ENCODE data around the gene NUAK2.

NUAK2 gene

GRCh38 chr1:205261946-205262691 lies 59.4 kb downstream of the NUAK2 start:
- Histone ChIP-seq H3K4me3 (ENCODE audit: low read length in 2 of 2) (no peak overlapping the region), H3K4me1 (ENCODE audit: control insufficient read depth, insufficient read depth, low read length) (peaks cover 3% of the 10 kb centered on the region), H3K9me3 (ENCODE audit: control insufficient read depth in 2 of 2, low read length in 2 of 2) (no peaks in the 10 kb centered on the region), H3K27me3 (ENCODE audit: control insufficient read depth in 1 of 2, insufficient read depth in 2 of 2, low read length in 2 of 2) (no peaks in the 10 kb centered on the region), H3K36me3 (ENCODE audit: control insufficient read depth in 2 of 2, insufficient read depth in 2 of 2, low read length in 2 of 2) (no peaks in the 10 kb centered on the region), H3K9ac (ENCODE audit: low read length in 2 of 2) (peak overlapping the region in 1 of 2 donors; percentile 29), H3K27ac (ENCODE audit: low read length) (no peak overlapping the region)

DNA sequence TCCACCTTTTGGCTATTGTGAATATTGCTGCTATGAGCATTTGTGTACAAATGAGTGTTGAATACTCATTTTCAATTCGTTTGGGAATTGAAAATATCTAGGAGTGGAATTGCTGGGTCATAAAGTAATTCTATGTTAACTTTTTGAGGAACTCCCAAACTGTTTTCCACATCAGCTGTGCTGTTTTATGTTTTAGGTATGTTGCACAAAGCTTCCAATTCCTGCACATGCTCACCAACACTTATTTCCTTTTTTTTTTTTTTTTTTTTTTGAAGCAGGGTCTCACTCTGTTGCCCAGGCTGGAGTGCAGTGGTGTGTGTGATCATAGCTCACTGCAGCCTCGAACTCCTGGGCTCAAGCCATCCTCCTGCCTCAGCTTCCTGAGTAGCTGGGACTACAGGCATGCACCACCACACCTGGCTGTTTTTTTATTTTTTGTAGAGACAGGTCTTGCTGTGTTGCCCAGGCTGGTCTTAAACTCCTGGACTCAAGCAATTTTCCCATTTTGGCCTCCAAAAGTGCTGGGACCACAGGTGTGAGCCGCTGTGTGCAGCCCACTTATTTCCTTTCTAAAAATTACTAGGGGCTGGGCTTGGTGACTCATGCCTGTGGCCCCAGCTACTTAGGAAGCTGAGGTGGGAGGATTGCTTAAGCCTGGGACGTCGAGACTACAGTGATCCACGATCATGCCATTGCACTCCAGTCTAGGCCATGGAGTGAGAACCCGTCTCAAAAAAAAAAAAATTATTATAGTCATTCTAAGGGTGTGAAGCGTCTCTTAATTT lies 60.4 kb downstream of the NUAK2 start:
- Histone ChIP-seq H3K9me3 (ENCODE audit: control insufficient read depth in 2 of 2, low read length in 2 of 2) (no peaks in the 10 kb centered on the region), H3K27me3 (ENCODE audit: control insufficient read depth in 1 of 2, insufficient read depth in 2 of 2, low read length in 2 of 2) (no peaks in the 10 kb centered on the region), H3K27ac (ENCODE audit: low read length) (no peak overlapping the region), H3K4me1 (ENCODE audit: control insufficient read depth, insufficient read depth, low read length) (peaks cover 6% of the 10 kb centered on the region), H3K4me3 (ENCODE audit: low read length in 2 of 2) (no peak overlapping the region), H3K9ac (ENCODE audit: low read length in 2 of 2) (no peak overlapping the region), H3K36me3 (ENCODE audit: control insufficient read depth in 2 of 2, insufficient read depth in 2 of 2, low read length in 2 of 2) (no peaks in the 10 kb centered on the region)

DNA sequence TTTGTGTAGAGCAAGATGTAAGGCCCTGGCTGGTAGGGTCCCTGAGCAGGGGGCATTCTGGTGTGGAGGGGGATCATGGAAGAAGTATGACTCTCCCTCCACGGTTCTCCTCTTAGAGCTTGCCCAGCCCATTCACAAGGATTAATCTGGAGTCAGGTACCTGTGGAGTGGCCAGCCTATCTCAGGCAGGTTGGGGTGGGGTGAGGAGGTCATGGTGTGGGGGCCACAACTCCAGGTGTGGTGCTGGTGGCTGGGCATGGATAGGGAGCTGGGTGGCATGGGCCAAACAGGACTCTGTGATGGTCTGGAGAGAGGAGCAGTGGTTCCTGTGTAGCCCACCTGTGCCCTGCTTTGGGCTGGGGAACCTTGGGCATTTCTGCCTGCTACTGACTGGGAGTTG lies 61.5 kb downstream of the NUAK2 start:
- H3K27ac ChIP-seq (ENCODE audit: low read length): no peak overlapping the region
- no peak overlapping the region for H3K9ac ChIP-seq (ENCODE audit: low read length in 2 of 2)
- H3K9me3 ChIP-seq (ENCODE audit: control insufficient read depth in 2 of 2, low read length in 2 of 2): no peaks in the 10 kb centered on the region
- H3K36me3 ChIP-seq (ENCODE audit: control insufficient read depth in 2 of 2, insufficient read depth in 2 of 2, low read length in 2 of 2): no peaks in the 10 kb centered on the region
- H3K27me3 ChIP-seq (ENCODE audit: control insufficient read depth in 1 of 2, insufficient read depth in 2 of 2, low read length in 2 of 2): no peaks in the 10 kb centered on the region
- no peak overlapping the region for H3K4me3 ChIP-seq (ENCODE audit: low read length in 2 of 2)
- peaks cover 10% of the 10 kb centered on the region for H3K4me1 ChIP-seq (ENCODE audit: control insufficient read depth, insufficient read depth, low read length)

- H3K36me3 ChIP-seq (ENCODE audit: control insufficient read depth in 2 of 2, insufficient read depth in 2 of 2, low read length in 2 of 2): no peaks in the 10 kb centered on the region
- no peaks in the 10 kb centered on the region for H3K27me3 ChIP-seq (ENCODE audit: control insufficient read depth in 1 of 2, insufficient read depth in 2 of 2, low read length in 2 of 2)
- H3K27ac ChIP-seq (ENCODE audit: low read length): no peak overlapping the region
- no peaks in the 10 kb centered on the region for H3K9me3 ChIP-seq (ENCODE audit: control insufficient read depth in 2 of 2, low read length in 2 of 2)
- no peak overlapping the region for H3K9ac ChIP-seq (ENCODE audit: low read length in 2 of 2)
- H3K4me3 ChIP-seq (ENCODE audit: low read length in 2 of 2): no peak overlapping the region
- H3K4me1 ChIP-seq (ENCODE audit: control insufficient read depth, insufficient read depth, low read length): peaks cover 10% of the 10 kb centered on the region
Measured at GRCh38 chr1:205259324-205259832, 62.2 kb downstream of the NUAK2 start.

DNA sequence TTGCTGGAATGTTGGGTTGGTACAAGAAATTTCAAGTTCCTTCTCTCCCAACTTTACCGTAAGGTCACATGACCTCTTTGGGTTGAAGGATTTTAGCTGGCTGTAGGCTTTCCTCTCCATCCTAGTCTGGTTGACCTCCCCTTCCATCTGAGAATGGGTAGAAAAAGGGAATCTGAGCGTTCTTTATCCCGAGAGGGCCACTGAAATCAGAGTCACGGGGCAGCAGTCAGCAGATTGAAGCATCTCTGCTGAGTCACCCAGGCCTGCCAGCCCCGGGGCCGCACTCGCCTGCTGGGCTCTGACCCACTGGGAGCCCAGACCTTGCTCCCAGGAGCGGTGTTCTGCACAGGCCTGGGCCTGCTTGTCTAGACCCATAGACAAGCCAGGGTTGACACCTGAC lies 62.8 kb downstream of the NUAK2 start:
- no peak overlapping the region for H3K4me3 ChIP-seq (ENCODE audit: low read length in 2 of 2)
- no peaks in the 10 kb centered on the region for H3K36me3 ChIP-seq (ENCODE audit: control insufficient read depth in 2 of 2, insufficient read depth in 2 of 2, low read length in 2 of 2)
- H3K27ac ChIP-seq (ENCODE audit: low read length): no peak overlapping the region
- no peaks in the 10 kb centered on the region for H3K9me3 ChIP-seq (ENCODE audit: control insufficient read depth in 2 of 2, low read length in 2 of 2)
- no peak overlapping the region for H3K9ac ChIP-seq (ENCODE audit: low read length in 2 of 2)
- H3K4me1 ChIP-seq (ENCODE audit: control insufficient read depth, insufficient read depth, low read length): peaks cover 10% of the 10 kb centered on the region
- no peaks in the 10 kb centered on the region for H3K27me3 ChIP-seq (ENCODE audit: control insufficient read depth in 1 of 2, insufficient read depth in 2 of 2, low read length in 2 of 2)

DNA sequence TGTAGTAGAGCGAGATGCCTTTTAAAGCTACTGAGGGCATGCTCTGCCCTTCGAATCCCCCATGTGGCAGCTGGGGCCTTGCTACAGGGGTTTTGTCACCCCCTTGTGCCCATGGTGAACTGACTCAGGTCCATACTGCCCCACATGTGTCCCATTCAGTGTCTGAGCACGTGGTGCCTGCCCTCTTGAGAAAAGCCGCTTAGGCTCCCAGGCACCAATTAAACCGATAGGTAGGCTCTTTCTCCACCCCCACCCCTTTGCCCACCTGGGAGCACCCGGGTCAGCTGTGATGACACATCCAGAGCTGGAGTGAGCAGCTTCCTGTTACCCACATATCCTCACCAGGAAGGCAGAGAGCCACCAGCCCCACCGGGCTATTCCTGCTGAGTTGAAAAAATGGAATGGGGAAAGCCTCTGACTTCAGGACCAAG lies 63.3 kb downstream of the NUAK2 start:
- H3K9ac ChIP-seq (ENCODE audit: low read length in 2 of 2): no peak overlapping the region
- H3K9me3 ChIP-seq (ENCODE audit: control insufficient read depth in 2 of 2, low read length in 2 of 2): no peaks in the 10 kb centered on the region
- no peak overlapping the region for H3K4me3 ChIP-seq (ENCODE audit: low read length in 2 of 2)
- H3K27ac ChIP-seq (ENCODE audit: low read length): no peak overlapping the region
- peaks cover 10% of the 10 kb centered on the region for H3K4me1 ChIP-seq (ENCODE audit: control insufficient read depth, insufficient read depth, low read length)
- H3K27me3 ChIP-seq (ENCODE audit: control insufficient read depth in 1 of 2, insufficient read depth in 2 of 2, low read length in 2 of 2): no peaks in the 10 kb centered on the region
- H3K36me3 ChIP-seq (ENCODE audit: control insufficient read depth in 2 of 2, insufficient read depth in 2 of 2, low read length in 2 of 2): no peaks in the 10 kb centered on the region

DNA sequence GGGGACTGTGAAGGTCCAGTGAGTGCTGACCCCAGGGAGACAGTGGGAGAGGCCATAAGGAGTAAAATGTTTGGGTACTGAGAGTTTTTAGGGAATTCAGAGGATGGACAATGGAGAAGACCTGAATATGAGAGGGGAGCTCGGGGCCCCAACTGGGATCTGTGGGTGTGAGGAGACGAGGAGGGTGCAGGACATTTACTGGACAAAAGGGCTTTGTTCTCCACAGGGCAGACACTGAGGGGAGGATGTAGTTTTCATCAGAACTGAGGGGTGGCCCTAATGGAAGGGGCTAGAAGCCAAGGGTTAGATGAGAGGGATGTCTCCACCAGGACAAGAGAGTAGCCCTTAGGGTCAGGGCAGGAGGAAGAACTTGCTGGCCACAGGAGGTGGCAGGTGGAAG lies 63.8 kb downstream of the NUAK2 start:
- H3K9ac ChIP-seq (ENCODE audit: low read length in 2 of 2): no peak overlapping the region
- H3K4me1 ChIP-seq (ENCODE audit: control insufficient read depth, insufficient read depth, low read length): peaks cover 10% of the 10 kb centered on the region

DNA sequence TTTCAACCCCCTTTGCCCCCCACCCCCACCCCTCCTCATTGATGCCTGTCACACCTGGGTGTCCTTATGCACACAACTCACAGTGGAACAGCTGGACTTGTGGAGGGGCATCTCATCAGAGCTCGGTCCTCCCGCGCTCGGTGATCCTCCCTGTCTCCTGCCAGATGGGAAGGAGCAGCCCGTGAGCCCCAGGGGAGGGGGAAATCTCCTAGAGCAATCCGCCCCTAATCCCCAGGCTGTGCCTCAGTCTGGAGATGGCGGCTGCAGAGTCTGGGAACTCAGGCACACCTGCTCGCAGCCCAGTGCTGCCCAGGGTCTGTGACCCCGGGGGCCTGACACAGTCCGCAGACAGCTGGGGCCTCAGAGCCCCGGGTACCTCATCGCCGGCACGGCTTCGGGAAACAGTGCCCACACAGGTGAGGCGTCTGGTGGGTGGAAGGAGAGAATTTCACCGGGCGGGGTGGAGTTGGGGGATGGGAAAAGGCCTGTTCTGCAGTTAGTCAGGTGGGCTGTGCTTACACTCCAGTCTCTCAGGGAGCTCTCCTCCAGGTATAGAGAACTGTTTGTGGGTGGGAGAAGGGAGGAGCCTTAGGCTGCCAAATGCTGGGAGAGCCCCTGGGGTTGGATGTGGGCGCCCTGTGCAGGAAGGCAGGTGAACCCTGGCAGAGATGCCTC lies 64.5 kb downstream of the NUAK2 start:
- Histone ChIP-seq H3K36me3 (ENCODE audit: control insufficient read depth in 2 of 2, insufficient read depth in 2 of 2, low read length in 2 of 2) (no peaks in the 10 kb centered on the region), H3K27me3 (ENCODE audit: control insufficient read depth in 1 of 2, insufficient read depth in 2 of 2, low read length in 2 of 2) (no peaks in the 10 kb centered on the region), H3K4me1 (ENCODE audit: control insufficient read depth, insufficient read depth, low read length) (peaks cover 13% of the 10 kb centered on the region), H3K27ac (ENCODE audit: low read length) (no peak overlapping the region), H3K4me3 (ENCODE audit: low read length in 2 of 2) (no peak overlapping the region), H3K9me3 (ENCODE audit: control insufficient read depth in 2 of 2, low read length in 2 of 2) (no peaks in the 10 kb centered on the region), H3K9ac (ENCODE audit: low read length in 2 of 2) (no peak overlapping the region)

More for the DNA sequence above, 63.8 kb downstream of the NUAK2 start:
- Histone ChIP-seq H3K4me3 (ENCODE audit: low read length in 2 of 2) (no peak overlapping the region), H3K9me3 (ENCODE audit: control insufficient read depth in 2 of 2, low read length in 2 of 2) (no peaks in the 10 kb centered on the region), H3K27ac (ENCODE audit: low read length) (no peak overlapping the region), H3K27me3 (ENCODE audit: control insufficient read depth in 1 of 2, insufficient read depth in 2 of 2, low read length in 2 of 2) (no peaks in the 10 kb centered on the region), H3K36me3 (ENCODE audit: control insufficient read depth in 2 of 2, insufficient read depth in 2 of 2, low read length in 2 of 2) (no peaks in the 10 kb centered on the region)

DNA sequence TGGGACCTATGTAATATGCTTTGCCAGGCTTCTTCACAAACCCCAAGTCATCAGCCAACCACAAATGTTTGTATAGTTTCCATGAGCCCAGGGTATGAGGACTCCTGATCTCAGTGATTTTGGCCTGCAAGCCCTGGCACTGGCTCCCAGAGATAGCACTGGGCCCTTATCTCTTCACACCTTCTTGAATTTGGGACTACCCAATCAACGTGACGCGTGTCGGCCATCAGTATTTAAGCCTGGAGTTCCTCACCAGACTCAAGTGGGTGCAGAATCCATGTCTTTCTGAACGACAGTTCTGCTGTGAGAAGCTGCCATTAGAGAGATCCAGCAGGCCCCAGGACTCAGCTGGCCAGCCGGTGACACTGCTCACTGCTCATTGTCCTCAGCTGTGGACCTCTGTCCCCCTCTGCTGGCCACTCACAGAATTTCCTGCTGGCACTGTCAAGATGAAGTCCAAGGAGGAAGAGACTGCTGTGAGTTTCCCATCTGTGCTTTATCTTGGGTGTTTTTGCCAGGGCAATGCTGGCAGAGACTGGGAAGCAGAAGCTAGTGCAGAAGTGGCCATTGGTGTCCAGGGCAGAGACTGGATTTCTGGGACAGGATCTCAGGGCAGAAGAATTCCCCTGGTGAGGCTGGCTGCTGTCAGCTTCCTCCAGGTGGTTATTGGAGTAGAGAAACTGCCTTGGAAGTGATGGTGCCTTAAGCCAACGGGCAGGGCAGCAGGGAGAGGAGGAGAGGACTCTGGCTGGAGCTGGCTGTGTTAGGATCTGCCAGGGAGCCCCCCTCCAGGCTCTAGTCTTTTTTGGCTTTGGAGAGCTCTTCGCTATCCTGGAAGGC lies 65.4 kb downstream of the NUAK2 start:
- Histone ChIP-seq H3K27ac (ENCODE audit: low read length) (no peak overlapping the region), H3K36me3 (ENCODE audit: control insufficient read depth in 2 of 2, insufficient read depth in 2 of 2, low read length in 2 of 2) (no peaks in the 10 kb centered on the region), H3K9me3 (ENCODE audit: control insufficient read depth in 2 of 2, low read length in 2 of 2) (no peaks in the 10 kb centered on the region), H3K4me3 (ENCODE audit: low read length in 2 of 2) (no peak overlapping the region), H3K9ac (ENCODE audit: low read length in 2 of 2) (peak overlapping the region; percentile 21 to 40), H3K4me1 (ENCODE audit: control insufficient read depth, insufficient read depth, low read length) (peaks cover 23% of the 10 kb centered on the region), H3K27me3 (ENCODE audit: control insufficient read depth in 1 of 2, insufficient read depth in 2 of 2, low read length in 2 of 2) (no peaks in the 10 kb centered on the region)
